ENCODE results near the gene ITGB7. TPM values are rescaled to one million over a fixed set of nuclear protein-coding genes. Genes with fewer than 3 reads are reported as not detected.
A peak's percentile ranks its signal among the peaks of the same experiment; 100 is the strongest.

Gene ITGB7
- total and polyA plus RNA-seq, 2 of the 4 experiments (the other 2 are of a cell fraction): 0.18 to 0.44 TPM

- H3K18ac ChIP-seq (ENCODE audit: low read depth, low read length): no peak overlapping the region
- no peak overlapping the region for H2BK120ac ChIP-seq (ENCODE audit: low read depth, low read length)
- H3K9ac ChIP-seq (ENCODE audit: low read depth, low read length): no peak overlapping the region
- peak overlapping the region; percentile 50 for H2AK5ac ChIP-seq (ENCODE audit: low read depth, low read length)
- H3K27me3 ChIP-seq (ENCODE audit: control insufficient read depth, insufficient read depth, low read length): no peaks in the 10 kb centered on the region
- H2AK9ac ChIP-seq (replicated peaks; ENCODE audit: low read depth, low read length, poor library complexity): peak overlapping the region; percentile 77
- H3K9me1 ChIP-seq (ENCODE audit: insufficient read depth, low read length): peaks cover 11% of the 10 kb centered on the region
- TF ChIP-seq MAZ (IDR thresholded peaks at IDR 0.05; ENCODE audit: borderline replicate concordance, low read depth, low read length) (no peak), SMC3 (IDR thresholded peaks at IDR 0.05; ENCODE audit: low read depth, low read length) (no peak), NFE2L2 (IDR thresholded peaks at IDR 0.05; ENCODE audit: low read depth, low read length) (no peak), RCOR1 (IDR thresholded peaks at IDR 0.05; ENCODE audit: insufficient replicate concordance, low read length) (no peak), CTCF (conservative IDR thresholded peaks at IDR 0.05; ENCODE audit: low read depth, low read length) (no peak), CEBPB (IDR thresholded peaks at IDR 0.05; ENCODE audit: low read depth, low read length) (no peak), POLR2A (IDR thresholded peaks at IDR 0.05; ENCODE audit: low read depth, low read length) (no peak), MAFK (IDR thresholded peaks at IDR 0.05; ENCODE audit: low read depth, low read length) (no peak), MXI1 (IDR thresholded peaks at IDR 0.05; ENCODE audit: borderline replicate concordance, low read depth, low read length) (no peak), RFX5 (IDR thresholded peaks at IDR 0.05; ENCODE audit: low read depth, low read length) (no peak), RAD21 (IDR thresholded peaks at IDR 0.05; ENCODE audit: low read length) (no peak), CHD1 (IDR thresholded peaks at IDR 0.05; ENCODE audit: low read depth, low read length) (no peak), FOS (IDR thresholded peaks at IDR 0.05; ENCODE audit: low read depth, low read length) (no peak), USF2 (IDR thresholded peaks at IDR 0.05; ENCODE audit: low read depth, low read length) (no peak), BHLHE40 (IDR thresholded peaks at IDR 0.05; ENCODE audit: low read depth, low read length) (no peak)
- TF ChIP-seq, protein P1, sequence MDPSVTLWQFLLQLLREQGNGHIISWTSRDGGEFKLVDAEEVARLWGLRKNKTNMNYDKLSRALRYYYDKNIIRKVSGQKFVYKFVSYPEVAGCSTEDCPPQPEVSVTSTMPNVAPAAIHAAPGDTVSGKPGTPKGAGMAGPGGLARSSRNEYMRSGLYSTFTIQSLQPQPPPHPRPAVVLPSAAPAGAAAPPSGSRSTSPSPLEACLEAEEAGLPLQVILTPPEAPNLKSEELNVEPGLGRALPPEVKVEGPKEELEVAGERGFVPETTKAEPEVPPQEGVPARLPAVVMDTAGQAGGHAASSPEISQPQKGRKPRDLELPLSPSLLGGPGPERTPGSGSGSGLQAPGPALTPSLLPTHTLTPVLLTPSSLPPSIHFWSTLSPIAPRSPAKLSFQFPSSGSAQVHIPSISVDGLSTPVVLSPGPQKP (IDR thresholded peaks at IDR 0.05; ENCODE audit: borderline replicate concordance, low read depth, low read length): no peak
- ATAC-seq (ENCODE audit: low read depth): no peak
- no peak overlapping the region for H2BK5ac ChIP-seq (ENCODE audit: low read depth, low read length, poor library complexity, severe bottlenecking)
- BruUV-seq (replicated peaks): no TSS peak
- peaks cover 34 to 66% of the 10 kb centered on the region in 2 experiments for H3K79me1 ChIP-seq (ENCODE audit: low read depth in 1 of 2, low read length in 2 of 2)
- 0 out of 2 replicates have a peak overlapping the region, but pooled peaks have one; percentile 9 for H2BK20ac ChIP-seq (ENCODE audit: low read depth, low read length)
- WGBS, 2 experiments (ENCODE audit: extremely low coverage in 2 of 2, insufficient read length in 1 of 2): 79% methylated on average over 2 of the region's 8 CpGs; no CpG with 5 or more reads in 1 of the 2 experiments
- H4K20me1 ChIP-seq (ENCODE audit: insufficient read depth, low read length): peaks cover 11% of the 10 kb centered on the region
- H3K4me2 ChIP-seq (ENCODE audit: low read depth, low read length): no peak overlapping the region
- no peak overlapping the region for H3K4me3 ChIP-seq (ENCODE audit: insufficient read depth, low read depth, low read length)
- ChIA-PET CTCF (no interaction called here), POLR2A (ENCODE audit: unreplicated experiment) (interaction anchor here (1.0 kb wide), 1 partner anchor 136 kb away, joined by 7 read pairs; the partner anchor contains the start of gene SPRYD3)
- H2AFZ ChIP-seq (replicated peaks; ENCODE audit: low read length, poor library complexity): no peak overlapping the region
- intact Hi-C loops (cut with micrococcal nuclease) (loop anchor here (10.0 kb wide), 1 partner anchor 109 kb away; the partner anchor contains the start of gene AAAS), dilution Hi-C loops (cut with HindIII; ENCODE audit: low sequenced_read_pairs, unreplicated experiment) (no loop called here), in situ Hi-C loops (cut with MboI; ENCODE audit: low sequenced_read_pairs) (loop anchor here (10.0 kb wide), 1 partner anchor 299 kb away; no protein-coding TSS in a partner anchor)
- no peak overlapping the region for H3K56ac ChIP-seq (ENCODE audit: extremely low read depth, insufficient read depth, low read length)
- no peak overlapping the region for H3K27ac ChIP-seq (ENCODE audit: insufficient read depth, low read length)
- H4K5ac ChIP-seq (ENCODE audit: low read depth, low read length): no peak overlapping the region
- no peaks in the 10 kb centered on the region for H3K9me3 ChIP-seq (ENCODE audit: control insufficient read depth, insufficient read depth, low read length)
- no peak overlapping the region for H3K4ac ChIP-seq (ENCODE audit: low read depth, low read length)
- no peak overlapping the region for H2BK15ac ChIP-seq (ENCODE audit: low read depth, low read length)
- H3K14ac ChIP-seq (replicated peaks; ENCODE audit: low read depth, low read length): no peak overlapping the region
- peak overlapping the region in 1 of 2 experiments; percentile 31; a peak in 1 of 4 replicates for H4K8ac ChIP-seq (ENCODE audit: low read depth in 2 of 2, low read length in 2 of 2)
- peak overlapping the region; percentile 7 for H3K23ac ChIP-seq (ENCODE audit: low read depth, low read length)
- peaks cover 40% of the 10 kb centered on the region for H3K36me3 ChIP-seq (ENCODE audit: control insufficient read depth, insufficient read depth, low read length)
- no peak for DNase-seq
- H3K4me1 ChIP-seq (ENCODE audit: control insufficient read depth, insufficient read depth, low read length): peaks cover 19% of the 10 kb centered on the region
- H4K91ac ChIP-seq (ENCODE audit: insufficient read depth, low read depth, low read length): no peak overlapping the region
These were observed 8.4 kb upstream of the ITGB7 start for GRCh38 chr12:53215497-53215896.
